IPS DF 4.7 (cell line): ENCODE results near the gene KRT26.
"Not testable (repeated sequence)": the region's sequence is repeated elsewhere in the genome, so short reads cannot be mapped to it uniquely, and the experiment has no call there.

ENCODE experiments used
- DNase-seq: peaks from one replicate; pipeline ENCODE4 v3.0.0-alpha.2; 2013; ENCODE audit warnings: low spot score; ENCODE audit errors: extremely low read depth

The KRT26 gene

DNA sequence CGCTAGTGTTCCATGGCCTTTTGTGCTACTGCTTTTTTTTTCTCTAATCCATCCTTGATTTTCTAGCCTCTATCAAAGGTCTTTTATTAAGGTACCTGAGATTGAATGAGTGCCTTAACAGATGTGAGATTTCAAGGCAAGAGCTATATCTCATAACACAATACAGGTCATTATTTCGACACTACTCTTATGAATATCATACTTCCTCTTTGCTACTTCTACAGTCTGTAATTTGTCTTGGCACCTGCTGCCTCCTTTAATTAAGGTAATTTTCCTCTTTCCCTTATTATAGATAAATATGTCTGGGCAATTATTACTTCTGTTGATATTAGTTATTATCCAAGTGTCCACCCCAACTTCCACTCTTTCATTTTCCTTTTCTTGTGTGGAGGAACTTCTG lies 22.5 kb upstream of the KRT26 start:
- no peak for DNase-seq

DNA sequence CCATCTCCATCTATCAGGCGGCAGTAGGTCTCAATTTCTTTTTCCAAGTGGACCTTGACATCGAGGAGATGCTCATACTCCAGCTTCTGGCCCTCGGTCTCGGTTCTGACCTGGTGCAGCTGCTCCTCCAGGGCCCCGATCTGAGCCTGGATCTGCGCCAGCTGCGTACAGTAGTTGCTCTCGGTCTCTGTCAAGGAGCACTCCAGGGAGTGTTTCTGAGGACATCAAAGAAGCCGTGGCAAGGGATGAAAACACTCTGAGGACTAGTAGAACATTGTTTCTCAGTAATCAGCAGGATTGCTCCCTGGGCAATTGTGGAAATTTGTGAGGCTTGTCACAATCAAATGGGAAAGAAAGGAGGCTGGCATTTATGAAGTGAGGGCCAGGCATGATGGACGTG lies 21.8 kb upstream of the KRT26 start:
- DNase-seq: no peak

DNA sequence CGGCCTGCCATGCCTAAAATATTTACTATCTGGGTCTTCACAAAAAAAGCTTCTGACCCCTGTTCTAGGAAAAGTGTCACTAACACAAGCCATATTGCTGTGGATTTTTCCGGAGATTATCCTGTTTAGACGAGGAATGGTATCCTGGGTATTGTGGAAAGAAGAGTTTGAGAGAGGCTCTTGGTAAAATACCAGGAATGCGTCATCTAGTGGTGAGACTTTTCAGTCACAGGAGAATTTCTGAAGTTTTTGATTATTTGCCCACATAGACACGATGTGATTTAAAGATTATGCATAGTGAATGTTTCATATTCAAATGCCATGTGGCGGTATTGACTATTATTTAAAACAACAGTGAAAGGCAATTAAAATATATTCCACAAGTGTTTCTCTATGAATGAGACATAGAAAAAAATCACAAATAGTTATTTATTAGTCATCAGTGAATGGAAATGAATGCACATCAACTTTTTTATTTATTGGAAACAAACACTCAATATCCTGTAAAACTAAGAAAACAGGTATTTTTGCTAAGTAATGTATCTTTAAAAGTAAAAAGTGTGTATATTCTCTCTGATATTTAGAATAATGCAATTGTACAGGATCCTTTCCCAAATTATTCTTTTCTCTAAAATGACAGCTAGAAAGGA lies 19.9 kb upstream of the KRT26 start:
- DNase-seq: no peak

DNA sequence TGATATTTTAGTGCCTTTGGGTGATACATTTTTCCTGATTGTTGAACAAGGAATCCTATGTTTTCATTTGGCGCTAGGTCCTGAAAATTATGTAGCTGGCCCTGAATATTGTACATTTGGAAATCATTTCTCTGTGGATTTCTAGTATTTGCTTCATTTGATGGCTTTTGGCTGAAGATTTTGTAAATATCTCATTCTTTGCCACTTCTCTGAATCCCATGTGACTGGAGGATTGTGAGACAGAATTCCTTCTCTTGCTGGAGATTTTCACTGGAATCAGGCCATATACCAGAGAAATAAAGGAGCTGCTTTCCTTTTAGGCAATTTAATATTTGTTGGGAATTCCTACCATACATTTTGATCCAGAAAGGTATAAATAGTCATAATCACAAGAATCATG lies 19.1 kb upstream of the KRT26 start:
- DNase-seq: no peak

DNA sequence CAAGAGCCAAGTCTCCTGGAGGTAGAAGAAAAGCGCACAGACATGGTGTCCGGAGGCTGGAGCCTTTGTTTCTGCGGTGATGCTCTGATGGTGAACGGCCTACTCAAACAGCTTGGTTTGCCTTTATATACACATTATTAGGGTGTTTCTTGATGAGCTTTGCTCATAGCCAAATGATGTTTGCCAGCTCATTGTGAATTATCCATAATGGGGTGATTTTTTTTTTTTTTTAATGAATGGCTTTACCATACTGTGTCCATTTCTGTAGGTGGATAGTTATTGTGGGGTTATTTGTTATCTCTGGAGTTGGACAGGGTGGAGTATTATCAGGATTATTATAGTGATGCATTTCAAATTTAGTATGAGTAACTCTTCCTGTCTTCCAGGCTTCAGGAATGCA lies 10.4 kb upstream of the KRT26 start, which contains the start of gene KRT27:
Gene KRT27 (minus strand): TSS at position 101 of the 400 bp plus-strand sequence. CDS start 57 bp downstream, at position 44.
- DNase-seq: no peak

DNA sequence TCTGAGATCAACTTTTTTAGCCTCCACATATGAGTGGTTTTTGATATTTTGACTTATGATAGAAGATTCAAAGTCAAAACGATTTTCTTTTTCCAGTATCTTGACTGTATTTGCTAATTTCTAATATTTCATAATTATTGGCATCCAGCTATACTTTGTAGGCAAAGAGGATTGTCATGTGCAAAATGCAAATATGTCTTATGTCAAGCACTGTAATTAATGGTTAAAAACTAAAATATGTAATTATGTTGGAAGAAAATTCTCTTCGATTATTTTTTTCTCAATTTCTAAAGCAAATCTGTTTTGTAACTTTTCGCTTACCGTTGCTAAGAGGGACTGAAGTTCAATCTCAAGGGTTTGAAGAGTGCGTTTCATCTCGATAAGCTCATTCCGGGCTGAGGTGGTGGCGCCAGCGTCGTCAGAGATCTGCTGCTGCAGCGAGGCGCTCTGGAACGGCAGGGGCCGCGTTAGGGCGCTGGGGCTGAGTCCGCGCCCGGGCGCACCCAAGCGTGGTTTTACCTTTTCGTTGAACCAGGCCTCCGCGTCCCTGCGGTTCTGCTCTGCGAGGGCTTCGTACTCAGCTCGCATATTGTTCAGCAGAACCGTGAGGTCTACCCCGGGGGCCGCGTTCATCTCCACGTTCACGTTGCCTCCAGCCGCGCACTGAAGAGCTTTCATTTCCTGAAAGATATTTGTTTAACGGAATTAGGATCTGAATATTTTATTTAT lies 7.3 kb upstream of the KRT26 start:
- DNase-seq: no peak

DNA sequence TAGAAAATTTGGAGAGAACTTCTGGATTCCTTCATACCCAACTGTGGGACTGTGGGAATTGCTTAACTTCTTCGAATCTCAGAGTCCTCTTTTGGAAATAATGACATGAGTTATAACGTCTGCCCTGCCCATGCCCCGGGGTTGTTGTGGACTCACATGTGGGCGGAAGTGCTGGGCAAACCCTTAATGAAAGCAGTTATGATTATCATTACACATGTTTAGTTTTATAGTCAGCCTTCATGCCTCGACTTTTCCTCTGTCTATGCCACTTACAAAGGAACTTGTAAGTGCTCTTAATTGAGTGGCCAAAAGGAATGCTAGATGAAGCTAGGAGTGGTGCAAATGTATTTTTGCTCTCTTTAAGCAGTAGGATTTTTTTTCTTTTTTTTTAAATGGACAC lies 6.5 kb upstream of the KRT26 start:
- no peak for DNase-seq

DNA sequence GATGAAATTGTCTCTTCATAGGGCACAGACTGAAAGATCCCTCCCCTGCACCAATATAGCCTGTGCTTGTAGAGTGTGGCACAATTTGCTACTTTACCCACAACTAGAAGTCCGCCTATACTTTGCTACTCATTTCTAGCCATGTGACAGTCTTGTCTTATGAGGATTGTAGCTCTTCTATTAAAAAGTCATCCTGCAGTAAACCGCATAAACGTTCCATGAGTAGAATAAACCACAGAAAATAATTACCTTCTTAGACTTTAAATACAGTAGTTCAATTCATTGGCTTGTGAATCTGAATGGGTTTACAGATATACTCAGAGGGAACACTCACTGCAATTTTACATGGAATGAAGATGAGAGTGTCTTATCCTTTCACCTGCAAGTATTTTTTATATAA lies 6.0 kb upstream of the KRT26 start:
- no peak for DNase-seq

DNA sequence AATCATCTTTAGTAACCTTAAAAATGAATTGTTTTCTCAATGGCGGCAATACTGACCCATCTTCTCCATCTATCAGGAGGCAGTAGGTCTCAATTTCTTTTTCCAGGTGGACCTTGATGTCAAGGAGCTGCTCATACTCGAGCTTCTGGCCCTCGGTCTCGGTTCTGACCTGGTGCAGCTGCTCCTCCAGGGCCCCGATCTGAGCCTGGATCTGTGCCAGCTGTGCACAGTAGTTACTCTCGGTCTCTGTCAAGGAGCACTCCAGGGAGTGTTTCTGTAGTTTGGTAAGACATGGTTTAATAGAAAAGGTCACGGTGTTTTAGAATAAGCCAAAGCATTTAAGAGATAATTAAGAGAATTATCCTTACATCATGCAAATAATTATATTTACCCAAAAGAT lies 5.5 kb upstream of the KRT26 start:
- no peak for DNase-seq

DNA sequence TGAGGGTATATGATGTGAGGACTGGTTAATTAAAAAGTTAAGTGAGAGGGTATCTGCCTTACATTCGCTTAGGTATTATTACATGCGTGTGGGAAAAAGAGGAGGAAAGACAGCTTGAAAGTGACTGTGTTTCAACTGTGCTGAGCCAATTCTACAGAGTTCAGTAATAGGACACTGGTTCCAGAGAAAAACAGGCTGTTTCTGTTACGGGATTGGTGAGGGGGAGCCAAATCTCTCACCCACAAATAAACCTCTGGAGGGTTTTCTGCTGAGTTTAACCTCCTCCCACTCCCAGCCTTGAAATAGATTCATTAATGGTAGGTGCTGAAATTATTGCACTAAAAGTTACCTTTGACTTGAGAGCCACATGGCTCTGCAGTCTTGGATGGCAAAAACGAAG lies 3.9 kb upstream of the KRT26 start:
- no peak for DNase-seq

DNA sequence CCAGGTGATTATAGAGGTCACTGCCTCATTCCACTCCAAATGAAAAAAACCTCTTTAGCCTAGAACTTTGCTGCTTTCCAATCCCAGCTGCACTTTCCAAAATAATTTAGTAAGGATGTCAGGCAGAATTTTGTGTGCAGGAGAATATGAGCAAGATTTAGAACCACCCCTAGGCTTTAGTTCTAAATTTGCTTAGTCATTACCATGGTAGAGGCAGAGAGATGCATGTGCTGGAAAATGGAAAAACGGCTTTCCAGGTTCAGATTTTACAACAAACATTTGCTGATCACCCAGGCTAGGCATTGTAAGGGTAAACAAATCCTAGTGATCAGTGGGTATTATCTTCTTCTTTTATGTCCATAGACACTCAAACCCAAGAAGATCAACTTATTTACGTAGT lies 6.3 kb downstream of the KRT26 start:
- DNase-seq: no peak

DNA sequence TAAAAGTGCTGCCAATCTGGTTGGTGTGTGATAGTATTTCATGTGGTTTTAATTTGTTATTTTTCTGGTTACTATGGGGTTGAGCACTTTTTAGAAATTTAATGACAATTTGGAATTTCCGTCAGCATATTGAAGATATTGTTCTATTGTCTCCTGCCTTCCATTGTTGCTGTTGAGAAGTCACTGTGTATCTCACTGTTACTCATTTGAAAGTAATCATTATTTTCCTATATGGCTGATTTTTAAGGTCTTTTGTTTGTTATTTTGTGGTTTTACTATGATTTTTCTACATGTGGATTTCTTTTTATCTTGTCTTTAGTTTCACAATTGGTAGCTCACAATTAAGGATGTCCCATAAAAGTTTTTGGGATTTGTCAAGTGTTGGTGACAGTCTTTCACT lies 8.2 kb downstream of the KRT26 start:
- no peak for DNase-seq

DNA sequence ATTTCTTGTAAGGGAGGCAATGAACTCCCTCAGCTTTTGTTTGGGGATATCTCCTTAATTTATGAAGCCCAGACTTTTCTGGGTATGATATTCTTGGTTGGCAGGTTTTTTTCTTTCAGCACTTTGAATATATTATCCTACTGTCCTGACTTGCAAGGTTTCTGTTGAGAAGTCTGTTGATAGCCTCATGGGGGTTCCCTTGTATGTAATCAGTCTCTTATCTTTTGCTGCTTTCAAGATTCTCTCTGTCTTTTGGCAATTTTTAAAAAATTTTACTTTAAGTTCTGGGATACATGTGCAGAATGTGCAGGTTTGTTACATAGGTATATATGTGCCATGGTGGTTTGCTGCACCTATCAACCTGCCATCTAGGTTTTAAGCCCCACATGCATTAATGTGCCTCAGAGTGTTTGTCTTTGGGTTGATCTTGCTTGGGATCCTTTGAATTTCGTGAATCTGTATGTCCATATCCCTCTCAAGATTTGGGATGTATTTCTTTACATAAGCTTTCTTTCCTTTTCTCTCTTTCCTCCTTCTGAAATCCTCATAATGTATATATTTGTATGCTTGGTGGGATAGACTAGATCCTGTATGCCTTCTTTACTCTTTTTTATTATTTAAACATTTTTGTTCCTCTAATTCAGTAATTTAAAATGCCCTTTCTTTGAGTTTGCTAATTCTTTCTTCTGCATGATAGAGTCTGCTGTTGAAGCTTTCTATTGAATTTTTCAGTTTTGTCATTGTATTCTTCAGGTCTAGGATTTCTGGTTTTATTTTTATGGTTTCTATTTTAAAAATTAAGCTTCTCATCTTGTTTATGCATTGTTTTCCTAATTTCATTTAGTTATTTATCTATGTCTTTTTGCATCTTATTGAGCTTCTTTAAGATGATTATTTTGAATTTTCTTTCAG lies 11.6 kb downstream of the KRT26 start:
- no peak for DNase-seq

DNA sequence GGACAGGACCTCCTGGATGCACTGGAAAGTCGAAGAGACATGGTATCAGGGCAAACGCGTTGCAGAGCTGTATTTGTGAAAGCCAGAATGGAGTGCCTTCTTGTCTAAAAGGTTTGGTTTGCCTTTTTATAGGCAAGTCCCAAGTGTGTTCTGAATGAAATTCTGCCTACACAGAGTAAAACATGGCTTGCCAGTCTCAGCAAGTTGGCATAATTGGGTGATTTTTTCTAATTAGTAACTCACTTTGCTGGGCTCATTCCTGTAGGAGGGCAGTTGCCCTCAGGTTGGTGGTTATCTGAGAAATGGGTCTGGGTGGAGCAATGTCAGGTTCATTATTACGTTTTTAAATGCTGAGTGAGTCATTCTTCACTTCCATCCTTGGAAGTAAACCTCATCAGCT lies 16.8 kb downstream of the KRT26 start, which contains the start of gene KRT25:
Gene KRT25 (minus strand): TSS at position 101 of the 400 bp plus-strand sequence. CDS start 60 bp downstream, at position 41.
- no peak for DNase-seq

DNA sequence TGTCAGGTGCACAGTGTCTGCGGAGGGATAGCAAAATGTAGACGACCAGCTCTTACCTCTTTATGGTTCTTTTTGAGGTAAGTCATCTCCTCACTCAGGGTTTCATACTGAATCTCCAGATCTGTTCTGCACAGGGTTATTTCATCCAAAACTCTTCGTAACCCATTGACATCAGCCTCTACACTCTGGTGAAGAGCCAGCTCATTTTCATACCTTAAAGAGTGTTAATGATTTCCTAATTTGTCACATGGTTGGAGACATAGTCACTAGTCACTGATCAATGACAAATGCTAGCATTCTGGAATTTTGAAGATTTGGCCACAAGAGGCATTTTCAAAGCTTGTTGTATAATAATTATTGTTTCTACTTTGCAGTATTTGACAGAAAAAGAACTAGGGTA lies 18.2 kb downstream of the KRT26 start:
- no peak for DNase-seq

DNA sequence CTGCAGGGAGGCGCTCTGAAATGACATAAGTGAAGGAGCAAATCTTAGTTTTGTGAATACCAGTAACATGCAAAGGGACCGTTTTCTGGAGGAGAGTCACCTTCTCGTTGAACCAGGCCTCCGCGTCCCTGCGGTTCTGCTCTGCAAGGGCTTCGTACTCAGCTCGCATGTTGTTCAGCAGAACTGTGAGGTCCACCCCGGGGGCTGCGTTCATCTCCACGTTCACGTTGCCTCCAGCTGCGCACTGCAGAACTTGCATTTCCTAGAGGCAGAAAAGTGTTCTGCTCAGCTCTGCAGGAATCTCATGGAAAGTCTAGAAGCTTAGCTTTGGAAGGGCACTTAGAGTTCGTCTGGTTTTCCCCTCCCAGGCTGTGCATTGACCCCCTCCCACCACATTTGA lies 20.9 kb downstream of the KRT26 start:
- DNase-seq: no peak

DNA sequence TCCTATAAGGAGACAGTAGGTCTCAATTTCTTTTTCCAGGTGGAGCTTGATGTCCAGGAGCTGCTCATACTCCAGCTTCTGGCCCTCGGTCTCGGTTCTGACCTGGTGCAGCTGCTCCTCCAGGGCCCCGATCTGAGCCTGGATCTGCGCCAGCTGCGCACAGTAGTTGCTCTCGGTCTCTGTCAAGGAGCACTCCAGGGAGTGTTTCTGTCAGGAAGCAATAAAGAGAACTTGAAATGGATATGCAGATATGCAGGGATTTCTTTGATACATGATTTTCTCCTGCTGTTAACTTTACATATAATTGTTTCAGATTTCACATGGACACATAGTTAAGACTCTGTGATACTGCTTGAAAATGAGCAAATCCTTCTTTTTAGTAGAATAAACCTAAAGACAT lies 21.6 kb downstream of the KRT26 start:
- DNase-seq: no peak

DNA sequence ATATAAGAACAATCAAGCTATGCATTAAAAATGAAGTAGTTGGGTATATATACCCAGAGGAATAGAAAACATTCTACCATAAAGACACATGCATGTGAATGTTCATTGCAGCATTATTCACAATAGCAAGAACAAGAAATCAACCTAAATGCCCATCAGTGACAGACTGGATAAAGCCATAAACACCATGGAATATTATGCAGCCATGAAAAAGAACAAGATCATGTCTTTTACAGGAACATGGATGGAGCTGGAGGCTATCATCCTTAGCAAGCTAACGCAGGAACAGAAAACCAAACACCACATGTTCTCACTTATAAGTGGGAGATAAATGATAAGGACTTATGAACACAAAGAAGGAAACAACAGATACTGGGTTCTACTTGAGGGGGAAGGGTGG lies 23.3 kb downstream of the KRT26 start:
- DNase-seq: not testable (repeated sequence)

DNA sequence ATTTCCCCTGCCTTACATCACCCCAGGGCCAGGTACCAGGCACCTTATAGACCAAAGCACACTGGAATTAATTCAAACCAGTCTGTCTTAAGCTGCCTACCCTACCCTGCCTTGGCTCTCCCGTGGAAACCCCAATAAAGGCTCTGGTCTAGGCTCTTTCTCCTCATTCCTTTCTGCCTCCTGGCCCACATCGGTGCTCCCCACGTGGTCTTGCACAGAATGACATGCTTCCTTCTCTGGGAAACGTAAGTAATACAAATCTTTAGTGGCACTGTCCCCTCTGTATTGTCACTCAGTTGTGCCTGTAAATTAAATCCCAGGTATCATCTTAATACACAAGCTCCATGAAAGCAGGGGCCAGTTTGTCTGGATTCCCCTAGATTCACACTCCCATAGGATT lies 33.4 kb downstream of the KRT26 start:
- DNase-seq: no peak

DNA sequence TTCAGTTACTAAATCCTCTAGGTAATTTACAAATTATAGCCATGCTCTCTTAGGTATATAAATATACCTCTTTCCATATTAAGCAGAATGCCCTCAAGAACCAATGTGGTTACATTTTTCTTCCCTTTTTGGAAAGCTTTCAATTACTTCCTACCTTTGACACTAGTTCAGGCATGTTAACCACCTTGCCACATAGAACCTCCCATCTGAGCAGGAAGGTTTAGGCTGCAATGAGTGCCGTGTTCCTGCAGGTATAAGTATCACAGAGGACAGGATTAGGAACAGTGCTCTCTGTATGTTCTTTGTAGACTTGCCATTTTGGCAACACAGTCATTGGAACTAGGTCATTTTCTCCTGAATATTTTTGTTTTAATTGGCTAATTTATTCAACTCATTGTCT lies 37.0 kb downstream of the KRT26 start:
- DNase-seq: no peak

DNA sequence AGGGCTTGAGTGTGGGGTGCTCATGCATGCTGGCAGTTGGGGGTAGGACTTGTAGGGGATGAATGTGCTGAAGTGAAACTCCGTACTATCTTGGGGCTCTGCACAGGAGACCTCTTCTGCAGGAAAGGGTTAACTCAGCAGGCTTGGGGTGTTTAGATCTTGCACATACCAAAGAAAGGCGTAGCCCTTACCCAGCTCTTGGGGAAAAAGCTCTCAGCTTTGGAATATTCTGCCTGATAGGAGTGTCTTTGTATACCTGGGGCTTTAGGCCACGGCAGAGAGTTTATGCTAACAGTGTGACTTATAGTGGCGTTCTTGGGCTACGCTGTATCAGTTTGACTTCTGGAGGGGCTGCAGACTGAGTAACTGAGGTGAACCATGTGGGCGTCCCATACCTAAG lies 38.0 kb downstream of the KRT26 start:
- no peak for DNase-seq

DNA sequence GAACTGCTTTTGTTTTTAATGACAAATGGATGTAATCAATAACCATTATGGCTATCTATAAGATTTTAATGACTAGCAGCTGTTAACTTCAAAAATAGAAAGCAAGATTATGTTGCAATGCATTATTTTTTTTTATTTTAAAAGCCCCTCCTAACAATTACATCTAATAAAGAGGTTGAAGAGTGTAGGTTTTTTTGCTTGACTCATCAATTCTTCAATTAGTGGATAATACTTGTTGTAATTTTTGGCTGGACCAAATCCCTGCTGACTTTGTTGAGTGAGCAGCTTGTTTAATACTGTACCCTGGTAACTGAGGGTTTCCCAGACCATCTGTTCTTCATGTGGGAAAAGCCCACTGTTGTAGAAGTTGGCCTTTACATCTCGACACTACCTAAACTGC lies 41.0 kb downstream of the KRT26 start:
- no peak for DNase-seq
